ENCODE measurements around the gene SETDB2.

The SETDB2 gene, protein sequence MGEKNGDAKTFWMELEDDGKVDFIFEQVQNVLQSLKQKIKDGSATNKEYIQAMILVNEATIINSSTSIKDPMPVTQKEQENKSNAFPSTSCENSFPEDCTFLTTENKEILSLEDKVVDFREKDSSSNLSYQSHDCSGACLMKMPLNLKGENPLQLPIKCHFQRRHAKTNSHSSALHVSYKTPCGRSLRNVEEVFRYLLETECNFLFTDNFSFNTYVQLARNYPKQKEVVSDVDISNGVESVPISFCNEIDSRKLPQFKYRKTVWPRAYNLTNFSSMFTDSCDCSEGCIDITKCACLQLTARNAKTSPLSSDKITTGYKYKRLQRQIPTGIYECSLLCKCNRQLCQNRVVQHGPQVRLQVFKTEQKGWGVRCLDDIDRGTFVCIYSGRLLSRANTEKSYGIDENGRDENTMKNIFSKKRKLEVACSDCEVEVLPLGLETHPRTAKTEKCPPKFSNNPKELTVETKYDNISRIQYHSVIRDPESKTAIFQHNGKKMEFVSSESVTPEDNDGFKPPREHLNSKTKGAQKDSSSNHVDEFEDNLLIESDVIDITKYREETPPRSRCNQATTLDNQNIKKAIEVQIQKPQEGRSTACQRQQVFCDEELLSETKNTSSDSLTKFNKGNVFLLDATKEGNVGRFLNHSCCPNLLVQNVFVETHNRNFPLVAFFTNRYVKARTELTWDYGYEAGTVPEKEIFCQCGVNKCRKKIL

DNA sequence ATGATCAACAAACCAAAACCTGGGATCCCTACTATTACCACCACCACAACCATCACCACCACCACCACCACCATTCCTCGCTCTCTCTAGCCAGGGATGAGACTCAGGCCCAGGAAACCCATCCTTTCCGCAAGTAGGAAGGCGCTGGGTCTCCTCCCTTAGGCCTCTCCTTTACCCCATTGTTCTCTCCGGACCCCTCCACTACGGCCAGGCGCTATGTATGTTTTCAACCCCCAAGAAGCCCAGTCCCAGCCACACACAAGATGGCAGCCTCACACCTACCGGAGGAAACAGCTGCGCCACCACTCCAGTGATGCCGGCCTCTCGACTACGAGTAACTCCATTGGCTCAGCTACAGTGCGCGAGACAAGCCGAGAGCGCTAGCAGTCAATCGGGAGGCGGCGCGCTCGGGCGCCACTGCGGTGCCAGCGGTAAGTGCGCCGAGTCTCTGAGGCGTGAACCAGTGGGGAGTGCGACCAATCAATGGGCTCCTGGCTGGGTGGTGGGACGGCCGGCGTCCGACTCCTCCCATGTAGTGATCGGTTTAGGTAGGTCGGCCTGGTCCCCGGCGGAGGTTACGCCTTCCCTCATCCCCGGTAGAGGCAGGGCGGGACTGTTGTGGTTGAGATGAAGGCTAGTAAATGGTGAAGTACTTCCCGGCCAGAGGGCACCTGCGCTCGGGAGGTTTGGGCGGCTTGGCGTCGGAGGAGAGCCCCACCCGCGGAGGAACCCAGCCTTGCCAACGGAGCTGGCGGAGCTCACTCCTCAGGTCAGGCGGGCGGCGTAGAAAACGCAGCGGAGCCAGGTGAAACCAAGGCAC, at the start of gene SETDB2, which contains the start of gene CAB39L:
TSS of gene SETDB2 (plus strand) at position 571 of the 820 bp plus-strand sequence. CDS start 7,620 bp downstream, outside the sequence.
TSS of gene CAB39L (minus strand) at position 361 of the 820 bp plus-strand sequence. CDS start 61,154 bp downstream, outside the sequence.
- H3K27ac ChIP-seq = peak within 1 kb of the TSS; percentile 91
- TF ChIP-seq CTCF (conservative IDR thresholded peaks at IDR 0.05) = peak; percentile 43

GRCh38 chr13:49395451-49395865, 48.6 kb upstream of the SETDB2 start:
- no peak for TF ChIP-seq CTCF (conservative IDR thresholded peaks at IDR 0.05)
- peak overlapping the region; percentile 97 for H3K27ac ChIP-seq

GRCh38 chr13:49395878-49396380, 48.1 kb upstream of the SETDB2 start:
- peak overlapping the region; percentile 97 for H3K27ac ChIP-seq
- TF ChIP-seq CTCF (conservative IDR thresholded peaks at IDR 0.05) = no peak

GRCh38 chr13:49399801-49400472, 44.1 kb upstream of the SETDB2 start:
- H3K27ac ChIP-seq = peak overlapping the region; percentile 97
- no peak for TF ChIP-seq CTCF (conservative IDR thresholded peaks at IDR 0.05)

GRCh38 chr13:49400755-49401659, 43.1 kb upstream of the SETDB2 start:
- H3K27ac ChIP-seq = peak overlapping the region; percentile 97
- TF ChIP-seq CTCF (conservative IDR thresholded peaks at IDR 0.05) = no peak

GRCh38 chr13:49403996-49404702, 39.9 kb upstream of the SETDB2 start:
- TF ChIP-seq CTCF (conservative IDR thresholded peaks at IDR 0.05) = no peak
- no peak overlapping the region for H3K27ac ChIP-seq

All from VCaP (cell line).